ENCODE measurements around the gene SSBP4. TPM values are rescaled to one million over a fixed set of nuclear protein-coding genes. Genes with fewer than 3 reads are reported as not detected.

The SSBP4 gene
- total and polyA plus RNA-seq, 9 of the 15 experiments (the other 6 are each of a cell fraction or from before 2014, with no cell fraction given): 1.1 to 189 (median 39.0) TPM

DNA sequence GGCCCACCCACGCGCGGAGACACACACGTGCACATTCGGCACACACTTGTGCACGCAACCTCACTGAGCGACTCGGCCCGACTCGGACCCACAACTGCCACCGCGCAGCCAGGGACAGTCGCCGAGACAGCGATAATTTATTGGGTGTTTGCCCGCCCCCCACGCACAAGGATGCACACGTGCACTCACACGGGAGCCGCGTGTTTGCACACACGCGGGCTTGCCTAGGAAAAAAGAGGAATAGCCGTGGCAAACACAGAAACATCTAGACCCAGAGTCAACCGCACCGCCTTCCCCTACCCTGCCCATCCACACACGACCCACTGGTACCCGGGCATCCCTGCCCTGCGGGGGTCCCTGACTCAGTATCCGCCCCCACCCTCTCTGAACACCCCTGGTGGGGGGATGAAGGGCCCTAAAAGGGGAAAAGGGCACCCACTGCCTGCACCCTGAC lies 1.1 kb upstream of the SSBP4 start (continued):
- TF ChIP-seq, protein P1, sequence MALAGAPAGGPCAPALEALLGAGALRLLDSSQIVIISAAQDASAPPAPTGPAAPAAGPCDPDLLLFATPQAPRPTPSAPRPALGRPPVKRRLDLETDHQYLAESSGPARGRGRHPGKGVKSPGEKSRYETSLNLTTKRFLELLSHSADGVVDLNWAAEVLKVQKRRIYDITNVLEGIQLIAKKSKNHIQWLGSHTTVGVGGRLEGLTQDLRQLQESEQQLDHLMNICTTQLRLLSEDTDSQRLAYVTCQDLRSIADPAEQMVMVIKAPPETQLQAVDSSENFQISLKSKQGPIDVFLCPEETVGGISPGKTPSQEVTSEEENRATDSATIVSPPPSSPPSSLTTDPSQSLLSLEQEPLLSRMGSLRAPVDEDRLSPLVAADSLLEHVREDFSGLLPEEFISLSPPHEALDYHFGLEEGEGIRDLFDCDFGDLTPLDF (CRISPR knock-in tag; IDR thresholded peaks at IDR 0.05): no peak
- TF ChIP-seq, protein P2, sequence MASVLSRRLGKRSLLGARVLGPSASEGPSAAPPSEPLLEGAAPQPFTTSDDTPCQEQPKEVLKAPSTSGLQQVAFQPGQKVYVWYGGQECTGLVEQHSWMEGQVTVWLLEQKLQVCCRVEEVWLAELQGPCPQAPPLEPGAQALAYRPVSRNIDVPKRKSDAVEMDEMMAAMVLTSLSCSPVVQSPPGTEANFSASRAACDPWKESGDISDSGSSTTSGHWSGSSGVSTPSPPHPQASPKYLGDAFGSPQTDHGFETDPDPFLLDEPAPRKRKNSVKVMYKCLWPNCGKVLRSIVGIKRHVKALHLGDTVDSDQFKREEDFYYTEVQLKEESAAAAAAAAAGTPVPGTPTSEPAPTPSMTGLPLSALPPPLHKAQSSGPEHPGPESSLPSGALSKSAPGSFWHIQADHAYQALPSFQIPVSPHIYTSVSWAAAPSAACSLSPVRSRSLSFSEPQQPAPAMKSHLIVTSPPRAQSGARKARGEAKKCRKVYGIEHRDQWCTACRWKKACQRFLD (CRISPR knock-in tag; IDR thresholded peaks at IDR 0.05): 0 out of 2 replicates have a peak, but pooled peaks have one; percentile 17
- TF ChIP-seq FOXM1 (IDR thresholded peaks at IDR 0.05; ENCODE audit: low read depth) (0 out of 2 replicates have a peak, but pooled peaks have one; percentile 4), FOXM1 (CRISPR knock-in tag; IDR thresholded peaks at IDR 0.05; ENCODE audit: low read depth) (no peak), ZBTB1 (CRISPR knock-in tag; IDR thresholded peaks at IDR 0.05; ENCODE audit: borderline replicate concordance, low read depth) (0 out of 2 replicates have a peak, but pooled peaks have one; percentile 24), JUNB (CRISPR knock-in tag; conservative IDR thresholded peaks at IDR 0.05) (no peak), ZNF699 (CRISPR knock-in tag; IDR thresholded peaks at IDR 0.05; ENCODE audit: insufficient replicate concordance) (no peak), MXI1 (IDR thresholded peaks at IDR 0.05; ENCODE audit: low read depth, low read length) (0 out of 2 replicates have a peak, but pooled peaks have one; percentile 14), SNRNP70 (optimal IDR thresholded peaks at IDR 0.05; ENCODE audit: low read depth, low read length) (no peak), SAFB (IDR thresholded peaks at IDR 0.05; ENCODE audit: borderline replicate concordance, low read depth, low read length) (peak; percentile 94), GATAD2B (IDR thresholded peaks at IDR 0.05; ENCODE audit: borderline replicate concordance) (peak; percentile 12; the same call in 1 of the 2 replicates), ZNF263 (CRISPR knock-in tag; IDR thresholded peaks at IDR 0.05; ENCODE audit: borderline replicate concordance) (0 out of 2 replicates have a peak, but pooled peaks have one; percentile 37), HMG20B (CRISPR knock-in tag; IDR thresholded peaks at IDR 0.05) (no peak)
- TF ChIP-seq, protein P3, sequence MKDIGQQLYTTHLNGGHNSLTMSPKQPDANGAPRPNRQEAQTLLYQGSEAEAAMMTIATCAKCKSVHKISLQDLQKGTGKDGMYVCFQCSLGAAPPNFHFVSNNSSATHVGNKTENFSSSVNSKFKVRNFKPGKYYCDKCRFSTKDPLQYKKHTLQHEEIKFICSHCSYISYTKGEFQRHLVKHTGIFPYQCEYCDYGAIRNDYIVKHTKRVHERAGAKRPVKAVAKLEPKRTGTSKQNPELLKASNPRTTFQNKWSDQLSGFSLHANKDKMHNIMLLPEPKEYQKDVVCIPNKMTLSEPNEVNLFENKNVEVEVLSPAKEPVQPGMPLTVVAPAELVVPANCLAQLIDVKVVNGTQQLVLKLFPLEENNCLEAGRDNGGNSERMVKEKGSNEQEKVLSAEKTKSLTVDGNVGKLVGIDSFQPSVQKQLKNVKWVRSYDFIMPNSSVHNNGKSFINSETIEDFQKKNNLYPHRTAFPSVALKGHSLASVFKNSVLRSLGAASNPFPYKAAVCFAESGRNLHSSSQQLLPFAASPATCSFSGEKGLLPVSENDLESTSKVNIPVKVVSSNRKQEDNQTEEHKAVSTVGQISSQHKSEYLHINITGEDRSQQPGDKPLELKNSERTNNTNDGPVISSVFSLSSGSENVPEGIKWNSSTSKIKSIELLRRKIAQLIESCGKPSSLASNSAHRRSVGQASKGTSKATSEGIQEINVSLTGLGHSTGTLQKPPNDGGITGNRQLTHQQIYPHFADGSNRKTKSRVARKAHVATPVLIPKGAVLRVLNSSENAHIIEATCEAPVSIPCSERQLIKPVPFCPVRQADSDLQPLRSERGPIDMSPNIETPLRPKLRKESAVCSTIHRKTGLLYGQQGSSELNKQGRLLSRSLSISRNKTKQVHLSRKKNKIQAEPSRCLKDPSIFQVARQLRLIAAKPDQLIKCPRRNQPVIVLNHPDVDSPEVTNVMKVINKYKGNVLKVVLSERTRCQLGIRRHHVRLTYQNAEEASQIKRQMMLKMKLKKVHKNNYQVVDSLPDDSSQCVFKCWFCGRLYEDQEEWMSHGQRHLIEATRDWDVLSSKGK (CRISPR knock-in tag; IDR thresholded peaks at IDR 0.05): no peak
- TF ChIP-seq, protein P4, sequence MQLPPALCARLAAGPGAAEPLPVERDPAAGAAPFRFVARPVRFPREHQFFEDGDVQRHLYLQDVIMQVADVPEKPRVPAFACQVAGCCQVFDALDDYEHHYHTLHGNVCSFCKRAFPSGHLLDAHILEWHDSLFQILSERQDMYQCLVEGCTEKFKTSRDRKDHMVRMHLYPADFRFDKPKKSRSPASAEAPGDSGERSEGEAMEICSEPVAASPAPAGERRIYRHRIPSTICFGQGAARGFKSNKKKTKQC (CRISPR knock-in tag; IDR thresholded peaks at IDR 0.05): peak; percentile 62; the same call in 1 of the 2 replicates
- TF ChIP-seq, protein P5, sequence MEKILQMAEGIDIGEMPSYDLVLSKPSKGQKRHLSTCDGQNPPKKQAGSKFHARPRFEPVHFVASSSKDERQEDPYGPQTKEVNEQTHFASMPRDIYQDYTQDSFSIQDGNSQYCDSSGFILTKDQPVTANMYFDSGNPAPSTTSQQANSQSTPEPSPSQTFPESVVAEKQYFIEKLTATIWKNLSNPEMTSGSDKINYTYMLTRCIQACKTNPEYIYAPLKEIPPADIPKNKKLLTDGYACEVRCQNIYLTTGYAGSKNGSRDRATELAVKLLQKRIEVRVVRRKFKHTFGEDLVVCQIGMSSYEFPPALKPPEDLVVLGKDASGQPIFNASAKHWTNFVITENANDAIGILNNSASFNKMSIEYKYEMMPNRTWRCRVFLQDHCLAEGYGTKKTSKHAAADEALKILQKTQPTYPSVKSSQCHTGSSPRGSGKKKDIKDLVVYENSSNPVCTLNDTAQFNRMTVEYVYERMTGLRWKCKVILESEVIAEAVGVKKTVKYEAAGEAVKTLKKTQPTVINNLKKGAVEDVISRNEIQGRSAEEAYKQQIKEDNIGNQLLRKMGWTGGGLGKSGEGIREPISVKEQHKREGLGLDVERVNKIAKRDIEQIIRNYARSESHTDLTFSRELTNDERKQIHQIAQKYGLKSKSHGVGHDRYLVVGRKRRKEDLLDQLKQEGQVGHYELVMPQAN (IDR thresholded peaks at IDR 0.05; ENCODE audit: borderline replicate concordance): 0 out of 2 replicates have a peak, but pooled peaks have one; percentile 10
- TF ChIP-seq, protein P6, sequence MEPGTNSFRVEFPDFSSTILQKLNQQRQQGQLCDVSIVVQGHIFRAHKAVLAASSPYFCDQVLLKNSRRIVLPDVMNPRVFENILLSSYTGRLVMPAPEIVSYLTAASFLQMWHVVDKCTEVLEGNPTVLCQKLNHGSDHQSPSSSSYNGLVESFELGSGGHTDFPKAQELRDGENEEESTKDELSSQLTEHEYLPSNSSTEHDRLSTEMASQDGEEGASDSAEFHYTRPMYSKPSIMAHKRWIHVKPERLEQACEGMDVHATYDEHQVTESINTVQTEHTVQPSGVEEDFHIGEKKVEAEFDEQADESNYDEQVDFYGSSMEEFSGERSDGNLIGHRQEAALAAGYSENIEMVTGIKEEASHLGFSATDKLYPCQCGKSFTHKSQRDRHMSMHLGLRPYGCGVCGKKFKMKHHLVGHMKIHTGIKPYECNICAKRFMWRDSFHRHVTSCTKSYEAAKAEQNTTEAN (CRISPR knock-in tag; IDR thresholded peaks at IDR 0.05): peak; percentile 94

Measured in K562 (cell line).